Lower leg skin (tissue), 4 donors: ENCODE measurements around the gene BLOC1S3. TPM values are rescaled to one million over a fixed set of nuclear protein-coding genes. Genes with fewer than 3 reads are reported as not detected.

Experiments
- DNase-seq, 2 donors: peaks; one replicate each; pipeline ENCODE4 v3.0.0-alpha.2; 2019; ENCODE audit warnings: low spot score in 2 of 2
- H3K4me3 ChIP-seq: fragments of 200-600 bp; sonication (generic); 2 replicates; pipeline ENCODE4 v1.5.1; 2017; ENCODE audit warnings: mild to moderate bottlenecking, low read depth; ENCODE audit not compliant: poor library complexity, severe bottlenecking
- POLR2A ChIP-seq, 2 donors: fragments of 450-650 bp; IDR thresholded peaks; one replicate each; pipeline ENCODE4 v1.6.1; 2016 to 2017; ENCODE audit warnings: antibody characterized with exemption in 2 of 2, mild to moderate bottlenecking in 1 of 2, moderate library complexity in 1 of 2
- WGBS, 2 donors: methylation state at CpG; one replicate each; pipeline ENCODE4 v1.1.5; 2018; 5-methylcytosine and 5-hydroxymethylcytosine counted together
- intact Hi-C: fragments of 100-400 bp; cut with DNase I; formaldehyde crosslinking; loops from one replicate; pipeline ENCODE4 v1.15.0; 2023; ENCODE audit warnings: low total_unique reads
- total RNA-seq, 4 donors: library from RNA; depleted of rRNA; stranded (reverse); fragments of >200 nt; gene quantifications; one replicate each; pipeline ENCODE4 v1.1.0, GENCODE V29; 2016
- TF ChIP-seq, protein P1 (sequence below), 3 donors: fragments of 450-650 bp; IDR thresholded peaks; one replicate each; pipeline ENCODE4 v1.5.1; 2016; ENCODE audit warnings: antibody characterized with exemption in 3 of 3, mild to moderate bottlenecking in 3 of 3, moderate library complexity in 2 of 3

Gene BLOC1S3
- total RNA-seq, 4 donors from 2014 or later: 26.6 to 65.1 (median 31.4) TPM

DNA sequence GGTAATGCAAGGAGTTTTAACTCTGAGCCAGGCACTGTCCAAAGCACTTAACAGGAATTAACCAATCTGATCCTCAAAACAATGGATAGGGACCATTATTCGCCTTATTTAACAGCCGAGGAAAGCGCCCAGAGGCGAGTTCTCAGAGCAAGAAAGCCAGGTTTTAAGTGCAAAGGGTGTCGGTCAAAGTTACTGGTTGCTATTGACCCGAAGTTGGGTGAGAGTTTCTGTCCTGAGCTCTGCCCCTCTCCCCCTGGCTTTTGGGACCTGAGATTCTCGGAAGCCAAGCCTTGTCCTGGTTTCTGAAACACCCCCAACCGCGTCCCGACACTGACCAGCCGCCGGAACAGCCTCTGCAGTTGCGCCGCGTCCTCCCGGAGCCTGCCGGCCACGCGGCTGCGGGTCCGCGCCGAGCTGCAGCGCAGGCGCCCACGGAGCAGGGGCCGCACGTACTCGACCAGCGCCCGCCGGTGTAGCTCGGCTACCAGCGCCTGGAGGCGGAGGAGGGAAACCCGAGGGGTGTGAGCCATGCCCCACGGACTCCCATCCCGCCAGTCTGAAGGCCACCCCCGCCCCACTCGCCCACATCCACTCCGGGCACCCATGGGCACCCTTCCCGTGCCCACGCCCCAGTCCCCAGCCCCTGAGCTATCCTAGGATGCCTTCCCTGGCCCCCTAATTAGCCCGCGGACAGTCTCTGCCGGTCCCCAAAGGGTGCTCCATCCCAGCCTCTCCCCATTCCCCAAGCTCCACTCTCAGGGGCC lies 38.8 kb downstream of the BLOC1S3 start:
- intact Hi-C loops: no loop called here
- no peak overlapping the region for H3K4me3 ChIP-seq
- WGBS, 2 donors: 57 to 68% methylated on average over 43 to 46 of the region's 46 CpGs
- TF ChIP-seq, protein P1, sequence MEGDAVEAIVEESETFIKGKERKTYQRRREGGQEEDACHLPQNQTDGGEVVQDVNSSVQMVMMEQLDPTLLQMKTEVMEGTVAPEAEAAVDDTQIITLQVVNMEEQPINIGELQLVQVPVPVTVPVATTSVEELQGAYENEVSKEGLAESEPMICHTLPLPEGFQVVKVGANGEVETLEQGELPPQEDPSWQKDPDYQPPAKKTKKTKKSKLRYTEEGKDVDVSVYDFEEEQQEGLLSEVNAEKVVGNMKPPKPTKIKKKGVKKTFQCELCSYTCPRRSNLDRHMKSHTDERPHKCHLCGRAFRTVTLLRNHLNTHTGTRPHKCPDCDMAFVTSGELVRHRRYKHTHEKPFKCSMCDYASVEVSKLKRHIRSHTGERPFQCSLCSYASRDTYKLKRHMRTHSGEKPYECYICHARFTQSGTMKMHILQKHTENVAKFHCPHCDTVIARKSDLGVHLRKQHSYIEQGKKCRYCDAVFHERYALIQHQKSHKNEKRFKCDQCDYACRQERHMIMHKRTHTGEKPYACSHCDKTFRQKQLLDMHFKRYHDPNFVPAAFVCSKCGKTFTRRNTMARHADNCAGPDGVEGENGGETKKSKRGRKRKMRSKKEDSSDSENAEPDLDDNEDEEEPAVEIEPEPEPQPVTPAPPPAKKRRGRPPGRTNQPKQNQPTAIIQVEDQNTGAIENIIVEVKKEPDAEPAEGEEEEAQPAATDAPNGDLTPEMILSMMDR (IDR thresholded peaks at IDR 0.05): no peak
- TF ChIP-seq POLR2A (IDR thresholded peaks at IDR 0.05): no peak
- no peak for DNase-seq

GRCh38 chr19:45217957-45218334 lies 39.4 kb downstream of the BLOC1S3 start:
- DNase-seq: no peak
- H3K4me3 ChIP-seq: no peak overlapping the region
- 57 to 71% methylated on average over 9 to 14 of the region's 14 CpGs for WGBS, 2 donors
- no peak for TF ChIP-seq POLR2A (IDR thresholded peaks at IDR 0.05)
- TF ChIP-seq, protein P1 (IDR thresholded peaks at IDR 0.05): no peak
- intact Hi-C loops: no loop called here

DNA sequence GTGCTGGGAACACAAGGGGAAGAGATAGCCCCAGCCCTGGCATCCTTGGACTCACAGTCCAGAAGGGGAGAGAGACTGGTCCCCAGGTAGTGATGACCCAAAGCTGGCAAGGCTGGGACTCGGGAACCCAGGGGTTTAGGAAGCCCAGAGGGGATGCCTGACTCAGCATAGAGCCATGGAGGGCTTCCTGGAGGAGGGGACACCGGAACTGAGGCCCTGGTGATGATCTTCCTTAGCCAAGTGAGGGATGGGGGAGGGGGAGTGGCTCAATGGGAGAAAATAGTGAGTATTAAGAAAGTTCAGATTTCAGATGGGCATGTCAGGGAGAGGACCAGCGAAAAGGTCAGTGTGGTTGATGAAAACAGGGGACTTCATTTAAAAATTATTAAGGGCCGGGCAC lies 39.8 kb downstream of the BLOC1S3 start:
- intact Hi-C loops: no loop called here
- no peak for DNase-seq
- 65 to 71% methylated on average over 4 of the region's 4 CpGs for WGBS, 2 donors
- no peak overlapping the region for H3K4me3 ChIP-seq
- TF ChIP-seq, protein P1 (IDR thresholded peaks at IDR 0.05): no peak
- no peak for TF ChIP-seq POLR2A (IDR thresholded peaks at IDR 0.05)

- DNase-seq: no peak
- no peak overlapping the region for H3K4me3 ChIP-seq
- 71 to 72% methylated on average over 18 of the region's 18 CpGs for WGBS, 2 donors
- intact Hi-C loops: no loop called here
- TF ChIP-seq, protein P1 (IDR thresholded peaks at IDR 0.05): no peak
- TF ChIP-seq POLR2A (IDR thresholded peaks at IDR 0.05): no peak
Measured at GRCh38 chr19:45218911-45219743, 40.5 kb downstream of the BLOC1S3 start.

- 93 to 97% methylated on average over 6 of the region's 6 CpGs for WGBS, 2 donors
- intact Hi-C loops: no loop called here
- DNase-seq: no peak
- no peak overlapping the region for H3K4me3 ChIP-seq
- TF ChIP-seq, protein P1 (IDR thresholded peaks at IDR 0.05): no peak
- no peak for TF ChIP-seq POLR2A (IDR thresholded peaks at IDR 0.05)
Measured at GRCh38 chr19:45222724-45223123, 44.1 kb downstream of the BLOC1S3 start.
